ENCODE data around the gene PRELID2. TPM values are rescaled to one million over a fixed set of nuclear protein-coding genes. Genes with fewer than 3 reads are reported as not detected.
"Not testable (repeated sequence)": the region's sequence is repeated elsewhere in the genome, so short reads cannot be mapped to it uniquely, and the experiment has no call there.

PRELID2 gene
- polyA plus RNA-seq, 1 donor (not counting 4 experiments of a cell fraction or from before 2014, with no cell fraction given), result 5.1 TPM

DNA sequence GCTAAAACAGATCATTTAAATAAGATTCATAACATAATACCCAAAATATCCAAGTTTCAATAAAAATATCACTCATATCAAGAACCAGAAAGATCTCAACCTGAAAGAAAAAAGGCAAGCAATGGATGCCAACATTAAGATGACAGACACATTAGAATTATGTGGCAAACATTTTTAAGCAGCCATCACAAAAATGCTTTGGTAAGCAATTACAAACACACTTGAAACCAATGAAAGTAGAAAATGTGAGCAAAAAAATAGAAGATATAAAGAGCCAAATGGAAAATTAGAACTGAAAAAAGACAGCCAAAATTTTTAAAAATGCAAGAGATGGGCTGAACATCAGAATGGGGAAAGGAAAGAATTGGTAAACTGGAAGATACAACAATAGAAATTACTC is 96.9 kb downstream of the PRELID2 start:
- no peaks in the 10 kb centered on the region for H3K9me3 ChIP-seq (ENCODE audit: control insufficient read depth, low read depth, low read length)
- TF ChIP-seq EZH2 (IDR thresholded peaks at IDR 0.05; ENCODE audit: low read length), result no peak
- TF ChIP-seq, protein P1, sequence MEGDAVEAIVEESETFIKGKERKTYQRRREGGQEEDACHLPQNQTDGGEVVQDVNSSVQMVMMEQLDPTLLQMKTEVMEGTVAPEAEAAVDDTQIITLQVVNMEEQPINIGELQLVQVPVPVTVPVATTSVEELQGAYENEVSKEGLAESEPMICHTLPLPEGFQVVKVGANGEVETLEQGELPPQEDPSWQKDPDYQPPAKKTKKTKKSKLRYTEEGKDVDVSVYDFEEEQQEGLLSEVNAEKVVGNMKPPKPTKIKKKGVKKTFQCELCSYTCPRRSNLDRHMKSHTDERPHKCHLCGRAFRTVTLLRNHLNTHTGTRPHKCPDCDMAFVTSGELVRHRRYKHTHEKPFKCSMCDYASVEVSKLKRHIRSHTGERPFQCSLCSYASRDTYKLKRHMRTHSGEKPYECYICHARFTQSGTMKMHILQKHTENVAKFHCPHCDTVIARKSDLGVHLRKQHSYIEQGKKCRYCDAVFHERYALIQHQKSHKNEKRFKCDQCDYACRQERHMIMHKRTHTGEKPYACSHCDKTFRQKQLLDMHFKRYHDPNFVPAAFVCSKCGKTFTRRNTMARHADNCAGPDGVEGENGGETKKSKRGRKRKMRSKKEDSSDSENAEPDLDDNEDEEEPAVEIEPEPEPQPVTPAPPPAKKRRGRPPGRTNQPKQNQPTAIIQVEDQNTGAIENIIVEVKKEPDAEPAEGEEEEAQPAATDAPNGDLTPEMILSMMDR (optimal IDR thresholded peaks at IDR 0.05 in 1 of 3, IDR thresholded peaks at IDR 0.05 in 1 of 3, conservative IDR thresholded peaks at IDR 0.05 in 1 of 3; ENCODE audit: extremely low read depth in 1 of 3, insufficient read depth in 2 of 3, low read length in 3 of 3), result no peak
- dilution Hi-C loops (cut with MboI; ENCODE audit: extremely low pct_ligation_motif_present, low sequenced_read_pairs), result no loop called here
- no peaks in the 10 kb centered on the region for H3K79me2 ChIP-seq (ENCODE audit: control insufficient read depth, insufficient read depth, low read length)
- no peak for FAIRE-seq
- no peaks in the 10 kb centered on the region for H3K27me3 ChIP-seq (ENCODE audit: control insufficient read depth, extremely low read depth, insufficient read depth, low read length)
- no peak overlapping the region for H3K9ac ChIP-seq (ENCODE audit: control insufficient read depth, extremely low read depth, insufficient read depth, low read length)
- no peaks in the 10 kb centered on the region for H4K20me1 ChIP-seq (ENCODE audit: control insufficient read depth, extremely low read depth, insufficient read depth, low read length)
- H3K36me3 ChIP-seq (ENCODE audit: control insufficient read depth in 2 of 2, extremely low read depth in 1 of 2, insufficient read depth in 2 of 2, low read length in 2 of 2), result no peaks in the 10 kb centered on the region
- no peak overlapping the region for H2AFZ ChIP-seq (ENCODE audit: control insufficient read depth, low read length)
- no peak overlapping the region for H3K4me2 ChIP-seq (ENCODE audit: control insufficient read depth, extremely low read depth, insufficient read depth, low read depth, low read length)
- no peak overlapping the region for H3K27ac ChIP-seq (ENCODE audit: control insufficient read depth, insufficient read depth, low read length)
- no peak for DNase-seq (ENCODE audit: low read depth, low spot score)
- no peaks in the 10 kb centered on the region for H3K9me1 ChIP-seq (ENCODE audit: control insufficient read depth, extremely low read depth, insufficient read depth, low read length)
- no peak overlapping the region for H3K4me3 ChIP-seq (ENCODE audit: control insufficient read depth in 2 of 3, extremely low read depth in 1 of 3, insufficient read depth in 2 of 3, low read depth in 1 of 3, low read length in 3 of 3)
- no peaks in the 10 kb centered on the region for H3K4me1 ChIP-seq (ENCODE audit: control insufficient read depth, extremely low read depth, insufficient read depth, low read length)

DNA sequence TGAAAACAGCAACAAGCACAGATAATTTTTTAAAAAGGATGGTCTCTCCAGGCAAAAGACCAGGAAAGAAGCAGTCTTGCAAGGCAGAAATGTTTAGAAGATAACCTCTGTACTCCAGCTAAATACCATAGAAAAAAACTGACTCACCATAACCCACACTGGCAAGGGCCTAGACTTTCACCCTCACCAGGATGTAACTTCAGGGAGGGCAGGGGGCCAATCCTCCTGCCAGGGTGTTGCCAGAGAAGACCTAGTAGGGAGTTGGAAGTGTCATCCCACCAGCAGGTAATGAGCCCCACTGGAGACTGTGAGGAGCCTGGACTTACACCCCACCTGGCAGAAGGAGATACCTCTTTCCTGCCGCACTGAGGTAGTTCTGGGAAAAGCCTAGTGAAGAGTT is 97.6 kb downstream of the PRELID2 start:
- H3K9me1 ChIP-seq (ENCODE audit: control insufficient read depth, extremely low read depth, insufficient read depth, low read length), result no peaks in the 10 kb centered on the region
- no peaks in the 10 kb centered on the region for H3K36me3 ChIP-seq (ENCODE audit: control insufficient read depth in 2 of 2, extremely low read depth in 1 of 2, insufficient read depth in 2 of 2, low read length in 2 of 2)
- TF ChIP-seq, protein P1 (optimal IDR thresholded peaks at IDR 0.05 in 1 of 3, IDR thresholded peaks at IDR 0.05 in 1 of 3, conservative IDR thresholded peaks at IDR 0.05 in 1 of 3; ENCODE audit: extremely low read depth in 1 of 3, insufficient read depth in 2 of 3, low read length in 3 of 3), result no peak
- TF ChIP-seq EZH2 (IDR thresholded peaks at IDR 0.05; ENCODE audit: low read length), result no peak

DNA sequence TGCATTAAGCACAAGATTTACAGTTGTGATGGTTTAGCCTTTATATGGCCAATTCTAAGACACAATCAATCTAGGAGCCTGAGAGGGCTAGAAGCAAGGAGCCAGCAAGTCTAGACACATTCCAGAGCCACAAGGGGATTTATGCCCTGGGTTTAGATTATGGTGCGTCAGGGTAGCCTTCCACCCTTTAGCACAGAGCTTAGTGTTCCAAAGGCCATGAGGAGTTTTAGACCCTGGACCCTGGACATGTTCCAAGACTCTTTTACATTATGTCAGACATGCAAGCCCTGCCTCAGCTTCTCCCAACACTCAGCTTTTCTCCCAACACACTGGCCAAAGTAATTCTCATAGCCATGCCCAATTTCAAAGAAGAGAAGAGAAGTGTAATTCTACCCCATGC is 105.2 kb downstream of the PRELID2 start:
- dilution Hi-C loops (cut with MboI; ENCODE audit: extremely low pct_ligation_motif_present, low sequenced_read_pairs); H3K4me3 ChIP-seq (ENCODE audit: control insufficient read depth in 2 of 3, extremely low read depth in 1 of 3, insufficient read depth in 2 of 3, low read depth in 1 of 3, low read length in 3 of 3); FAIRE-seq: not testable (repeated sequence)

More for the DNA sequence above, 97.6 kb downstream of the PRELID2 start:
- H3K27me3 ChIP-seq (ENCODE audit: control insufficient read depth, extremely low read depth, insufficient read depth, low read length), result no peaks in the 10 kb centered on the region
- H2AFZ ChIP-seq (ENCODE audit: control insufficient read depth, low read length), result no peak overlapping the region
- H3K4me2 ChIP-seq (ENCODE audit: control insufficient read depth, extremely low read depth, insufficient read depth, low read depth, low read length), result no peak overlapping the region
- no peaks in the 10 kb centered on the region for H3K79me2 ChIP-seq (ENCODE audit: control insufficient read depth, insufficient read depth, low read length)
- dilution Hi-C loops (cut with MboI; ENCODE audit: extremely low pct_ligation_motif_present, low sequenced_read_pairs), result no loop called here
- no peak overlapping the region for H3K4me3 ChIP-seq (ENCODE audit: control insufficient read depth in 2 of 3, extremely low read depth in 1 of 3, insufficient read depth in 2 of 3, low read depth in 1 of 3, low read length in 3 of 3)
- H3K9ac ChIP-seq (ENCODE audit: control insufficient read depth, extremely low read depth, insufficient read depth, low read length), result no peak overlapping the region
- no peak overlapping the region for H3K27ac ChIP-seq (ENCODE audit: control insufficient read depth, insufficient read depth, low read length)
- DNase-seq (ENCODE audit: low read depth, low spot score) (no peak), FAIRE-seq (no peak)
- H3K9me3 ChIP-seq (ENCODE audit: control insufficient read depth, low read depth, low read length), result no peaks in the 10 kb centered on the region
- H4K20me1 ChIP-seq (ENCODE audit: control insufficient read depth, extremely low read depth, insufficient read depth, low read length), result no peaks in the 10 kb centered on the region
- H3K4me1 ChIP-seq (ENCODE audit: control insufficient read depth, extremely low read depth, insufficient read depth, low read length), result no peaks in the 10 kb centered on the region

More for the DNA sequence above, 105.2 kb downstream of the PRELID2 start:
- H3K4me1 ChIP-seq (ENCODE audit: control insufficient read depth, extremely low read depth, insufficient read depth, low read length); DNase-seq (ENCODE audit: low read depth, low spot score); H4K20me1 ChIP-seq (ENCODE audit: control insufficient read depth, extremely low read depth, insufficient read depth, low read length); H3K27ac ChIP-seq (ENCODE audit: control insufficient read depth, insufficient read depth, low read length); H3K9me1 ChIP-seq (ENCODE audit: control insufficient read depth, extremely low read depth, insufficient read depth, low read length); H3K36me3 ChIP-seq (ENCODE audit: control insufficient read depth in 2 of 2, extremely low read depth in 1 of 2, insufficient read depth in 2 of 2, low read length in 2 of 2); H3K4me2 ChIP-seq (ENCODE audit: control insufficient read depth, extremely low read depth, insufficient read depth, low read depth, low read length); H2AFZ ChIP-seq (ENCODE audit: control insufficient read depth, low read length); H3K79me2 ChIP-seq (ENCODE audit: control insufficient read depth, insufficient read depth, low read length); H3K9me3 ChIP-seq (ENCODE audit: control insufficient read depth, low read depth, low read length); H3K27me3 ChIP-seq (ENCODE audit: control insufficient read depth, extremely low read depth, insufficient read depth, low read length); H3K9ac ChIP-seq (ENCODE audit: control insufficient read depth, extremely low read depth, insufficient read depth, low read length): not testable (repeated sequence)
